GM12891 (cell line): ENCODE results near the gene MLLT10.

Experiments
- POLR2A ChIP-seq: IDR thresholded peaks from 2 replicates; pipeline ENCODE4 v1.6.1; 2011; ENCODE audit warnings: low read depth, low read length, control low read depth
- POLR2AphosphoS5 ChIP-seq: IDR thresholded peaks from 2 replicates; pipeline ENCODE4 v1.6.1; 2011; ENCODE audit warnings: low read depth, low read length, control low read depth
- POU2F2 ChIP-seq: IDR thresholded peaks from 2 replicates; pipeline ENCODE4 v1.6.1; 2011; ENCODE audit warnings: low read depth, mild to moderate bottlenecking, control low read depth, low read length, moderate library complexity

DNA sequence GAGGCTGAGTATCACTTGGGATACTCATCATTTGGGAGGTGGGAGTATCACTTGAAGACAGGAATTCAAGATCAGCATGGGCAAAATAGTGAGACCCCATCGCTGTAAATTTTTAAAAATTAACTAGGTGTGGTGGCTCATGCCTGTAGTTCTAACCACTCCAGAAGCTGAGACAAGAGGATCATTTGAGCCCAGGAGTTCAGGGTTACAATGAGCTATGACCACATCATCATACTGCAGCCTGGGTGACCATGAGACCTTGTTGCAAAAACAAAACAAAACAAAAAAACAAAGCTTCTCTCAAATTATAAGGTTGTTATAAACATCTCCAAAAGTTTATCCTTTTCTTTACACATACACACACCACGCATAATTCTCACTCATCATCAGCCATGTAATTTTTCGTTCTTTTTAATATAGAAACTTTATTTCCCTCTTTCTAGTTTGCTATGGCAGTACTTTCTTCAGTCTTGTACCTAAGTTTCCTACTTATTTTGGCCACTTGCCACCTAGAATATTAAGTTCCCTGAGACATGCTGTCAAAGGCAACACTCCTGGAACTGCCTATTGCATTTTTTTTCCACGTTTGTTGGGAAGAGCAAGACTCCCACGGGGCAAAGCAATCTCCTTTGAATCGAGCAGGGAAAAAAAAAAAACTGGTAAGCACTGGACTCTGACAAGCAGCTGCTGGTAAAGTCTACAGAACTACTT lies 45.6 kb upstream of the MLLT10 start:
- TF ChIP-seq POLR2AphosphoS5 (no peak), POLR2A (no peak), POU2F2 (no peak)
